ENCODE data around the gene UBE2G2. TPM values are rescaled to one million over a fixed set of nuclear protein-coding genes. Genes with fewer than 3 reads are reported as not detected.
A peak's percentile ranks its signal among the peaks of the same experiment; 100 is the strongest.

The UBE2G2 gene
- total RNA-seq, 1 experiment from 2014 or later: 121 TPM

DNA sequence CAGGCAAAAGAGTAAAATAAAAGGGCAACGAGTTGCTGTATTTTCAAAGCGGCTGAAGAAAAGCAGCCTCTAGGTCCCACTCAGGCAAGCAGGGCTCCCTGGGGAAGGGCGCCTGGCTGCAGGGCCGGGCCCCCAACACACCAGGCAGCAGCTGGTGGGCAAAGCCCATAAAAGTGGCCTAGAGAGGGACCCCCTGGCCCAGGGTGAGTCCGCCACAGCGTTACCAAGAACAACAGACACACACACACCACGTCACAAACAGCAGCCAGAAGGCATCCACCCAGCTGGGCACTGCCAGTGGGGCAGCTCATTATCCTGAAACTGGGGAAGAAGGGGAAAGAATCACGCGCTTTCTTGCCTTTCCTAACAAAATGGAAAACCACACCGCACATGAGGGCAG lies 11.5 kb upstream of the UBE2G2 start:
- no peaks in the 10 kb centered on the region; the same call in none of the 2 replicates for H3K27me3 Mint-ChIP-seq (ENCODE audit: low read depth)
- Histone ChIP-seq H3K14ac (ENCODE audit: insufficient read depth, low read length) (no peak overlapping the region), H4K5ac (ENCODE audit: insufficient read length, low read depth, low read length) (no peak overlapping the region), H4K20me1 (ENCODE audit: control insufficient read depth, insufficient read depth, insufficient read length) (no peaks in the 10 kb centered on the region), H2AK5ac (ENCODE audit: insufficient read length, low read length) (no peak overlapping the region), H2AFZ (ENCODE audit: low read length) (no peak overlapping the region), H2BK20ac (ENCODE audit: low read depth, low read length, poor library complexity, severe bottlenecking) (no peak overlapping the region), H3K9me3 (ENCODE audit: control insufficient read depth, low read depth, low read length) (no peaks in the 10 kb centered on the region), H3K27ac (ENCODE audit: insufficient read length, low read depth, low read length) (no peak overlapping the region), H3K4me2 (ENCODE audit: insufficient read depth, insufficient read length, low read length) (no peak overlapping the region), H2BK5ac (ENCODE audit: insufficient read length, low read length) (no peak overlapping the region), H3K23ac (ENCODE audit: insufficient read length, low read depth, low read length) (no peak overlapping the region), H2BK12ac (ENCODE audit: insufficient read length, low read depth, low read length) (no peak overlapping the region), H3K27me3 (ENCODE audit: insufficient read depth, low read length) (no peaks in the 10 kb centered on the region), H3K18ac (ENCODE audit: insufficient read length, low read depth, low read length) (no peak overlapping the region), H3K79me2 (ENCODE audit: insufficient read depth, low read length) (peaks cover 2% of the 10 kb centered on the region; the same call in 1 of the 2 replicates), H3T11ph (ENCODE audit: low read length) (no peak overlapping the region), H3K4me1 (ENCODE audit: insufficient read depth, low read length) (no peaks in the 10 kb centered on the region), H3K9ac (ENCODE audit: extremely low read depth, insufficient read length, low read length) (no peak overlapping the region), H2BK120ac (ENCODE audit: low read depth, low read length, poor library complexity, severe bottlenecking) (no peak overlapping the region), H4K8ac (replicated peaks; ENCODE audit: insufficient read length, low read depth, low read length) (no peak overlapping the region), H3K56ac (ENCODE audit: insufficient read length, low read depth, low read length) (no peak overlapping the region), H3K4ac (ENCODE audit: low read depth, low read length) (no peak overlapping the region), H3K79me1 (ENCODE audit: insufficient read depth, low read depth, low read length, poor library complexity, severe bottlenecking) (peaks cover 2% of the 10 kb centered on the region), H2BK15ac (ENCODE audit: low read depth, low read length) (no peak overlapping the region), H4K91ac (ENCODE audit: insufficient read length, low read depth, low read length) (no peak overlapping the region), H3K23me2 (ENCODE audit: insufficient read length, low read depth, low read length, poor library complexity, severe bottlenecking) (peaks cover 2% of the 10 kb centered on the region)
- WGBS (ENCODE audit: extremely low coverage, insufficient read length, low lambda C conversion rate): no CpG with 5 or more reads among the region's 10 CpGs
- H3K4me1 Mint-ChIP-seq: peaks cover 15 to 20% of the 10 kb centered on the region in 2 experiments
- no peak overlapping the region for H3K4me3 Mint-ChIP-seq
- H3K27ac Mint-ChIP-seq: peak overlapping the region in 2 of 3 experiments; percentile 16 to 33; a peak in 1 of 7 replicates
- no peak for DNase-seq
- peaks cover 11 to 35% (median 20%) of the 10 kb centered on the region in 3 experiments; a peak in 6 of 7 replicates for H3K36me3 Mint-ChIP-seq (ENCODE audit: insufficient read depth in 1 of 3, low read depth in 3 of 3)
- no peaks in the 10 kb centered on the region for H3K9me3 Mint-ChIP-seq
- TF ChIP-seq, protein P1, sequence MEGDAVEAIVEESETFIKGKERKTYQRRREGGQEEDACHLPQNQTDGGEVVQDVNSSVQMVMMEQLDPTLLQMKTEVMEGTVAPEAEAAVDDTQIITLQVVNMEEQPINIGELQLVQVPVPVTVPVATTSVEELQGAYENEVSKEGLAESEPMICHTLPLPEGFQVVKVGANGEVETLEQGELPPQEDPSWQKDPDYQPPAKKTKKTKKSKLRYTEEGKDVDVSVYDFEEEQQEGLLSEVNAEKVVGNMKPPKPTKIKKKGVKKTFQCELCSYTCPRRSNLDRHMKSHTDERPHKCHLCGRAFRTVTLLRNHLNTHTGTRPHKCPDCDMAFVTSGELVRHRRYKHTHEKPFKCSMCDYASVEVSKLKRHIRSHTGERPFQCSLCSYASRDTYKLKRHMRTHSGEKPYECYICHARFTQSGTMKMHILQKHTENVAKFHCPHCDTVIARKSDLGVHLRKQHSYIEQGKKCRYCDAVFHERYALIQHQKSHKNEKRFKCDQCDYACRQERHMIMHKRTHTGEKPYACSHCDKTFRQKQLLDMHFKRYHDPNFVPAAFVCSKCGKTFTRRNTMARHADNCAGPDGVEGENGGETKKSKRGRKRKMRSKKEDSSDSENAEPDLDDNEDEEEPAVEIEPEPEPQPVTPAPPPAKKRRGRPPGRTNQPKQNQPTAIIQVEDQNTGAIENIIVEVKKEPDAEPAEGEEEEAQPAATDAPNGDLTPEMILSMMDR (conservative IDR thresholded peaks at IDR 0.05): no peak

All from H9 (cell line).